DOHH2 (cell line): Measurements from ENCODE around the gene HEXA.

Experiments
- H3F3A ChIP-seq: fragments of 200-600 bp; sonication (generic), shearing (Covaris generic); 2 replicates; pipeline ENCODE4 v1.6.0; 2016; ENCODE audit warnings: antibody characterized with exemption, mild to moderate bottlenecking; ENCODE audit not compliant: control insufficient read depth, insufficient read depth
- H3K27ac ChIP-seq: fragments of 200-600 bp; sonication (generic); 2 replicates; pipeline ENCODE4 v1.5.1; 2014; ENCODE audit warnings: low read depth, mild to moderate bottlenecking, low read length, moderate library complexity
- H3K27me3 ChIP-seq: fragments of 200-600 bp; sonication (generic); 2 replicates; pipeline ENCODE4 v1.6.1; 2014; ENCODE audit warnings: mild to moderate bottlenecking, low read length, mixed read lengths; ENCODE audit not compliant: control insufficient read depth
- H3K36me3 ChIP-seq: fragments of 200-600 bp; sonication (generic); 2 replicates; pipeline ENCODE4 v1.6.1; 2014; ENCODE audit warnings: mild to moderate bottlenecking, low read length, moderate library complexity, mixed read lengths; ENCODE audit not compliant: control insufficient read depth
- H3K4me1 ChIP-seq: fragments of 200-600 bp; sonication (generic); 2 replicates; pipeline ENCODE4 v1.6.1; 2014; ENCODE audit warnings: mild to moderate bottlenecking, low read length, mixed read lengths; ENCODE audit not compliant: control insufficient read depth
- H3K4me2 ChIP-seq: fragments of 200-600 bp; sonication (generic); 2 replicates; pipeline ENCODE4 v1.6.0; 2014; ENCODE audit warnings: mild to moderate bottlenecking, low read length, moderate library complexity
- H3K4me3 ChIP-seq: fragments of 200-600 bp; sonication (generic); 2 replicates; pipeline ENCODE4 v1.5.1; 2014; ENCODE audit warnings: mild to moderate bottlenecking, low read length, mixed read lengths
- H3K79me2 ChIP-seq: fragments of 200-600 bp; sonication (generic); 2 replicates; pipeline ENCODE4 v1.6.1; 2014; ENCODE audit warnings: mild to moderate bottlenecking, low read length, mixed read lengths; ENCODE audit not compliant: control insufficient read depth
- H3K9me2 ChIP-seq: fragments of 200-600 bp; sonication (generic); replicated peaks from 2 replicates; pipeline ENCODE4 v1.6.1; 2014; ENCODE audit warnings: mild to moderate bottlenecking, low read length, mixed read lengths; ENCODE audit not compliant: control insufficient read depth
- H3K9me3 ChIP-seq: fragments of 200-600 bp; sonication (generic); 2 replicates; pipeline ENCODE4 v1.6.1; 2014; ENCODE audit warnings: antibody characterized with exemption, low read length, mixed read lengths; ENCODE audit not compliant: control insufficient read depth, insufficient read depth
- H4K20me1 ChIP-seq: fragments of 200-600 bp; sonication (generic); 2 replicates; pipeline ENCODE4 v1.6.0; 2014; ENCODE audit warnings: low read depth, mild to moderate bottlenecking, antibody characterized with exemption, low read length, moderate library complexity; ENCODE audit not compliant: control insufficient read depth, insufficient read depth
- EZH2phosphoT487 ChIP-seq: fragments of 200-600 bp; sonication (generic); IDR thresholded peaks from 2 replicates; pipeline ENCODE4 v1.6.1; 2017; ENCODE audit warnings: borderline replicate concordance, mild to moderate bottlenecking, antibody characterized with exemption, low read length, moderate library complexity, mixed read lengths
- TF ChIP-seq, protein P1 (sequence below): fragments of 200-600 bp; sonication (generic); IDR thresholded peaks from one replicate; pipeline ENCODE4 v1.5.1; 2014; ENCODE audit warnings: antibody characterized with exemption, mild to moderate bottlenecking, low read depth, low read length; ENCODE audit not compliant: poor library complexity, severe bottlenecking

The HEXA gene

DNA sequence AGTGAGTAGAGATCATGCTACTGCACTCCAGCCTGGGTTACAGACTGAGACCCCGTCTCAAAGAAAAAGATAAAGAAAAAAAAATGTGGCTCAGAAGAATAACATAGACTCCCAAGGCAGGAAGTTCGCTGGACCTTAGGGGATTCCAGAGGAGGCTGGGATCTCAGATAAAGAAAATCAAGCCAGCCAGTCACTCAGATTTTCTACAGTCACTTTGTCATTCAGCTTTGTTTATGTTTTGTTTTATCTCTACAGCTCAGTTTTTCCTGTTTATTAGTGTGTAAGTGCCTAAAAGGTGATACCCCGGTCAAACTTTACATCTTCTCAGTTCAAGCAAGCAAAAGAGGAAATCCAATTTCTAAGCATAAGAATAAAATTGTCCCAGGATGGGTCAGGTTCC is 28.5 kb upstream of the HEXA start:
- Histone ChIP-seq H3K4me1 (no peaks in the 10 kb centered on the region), H3K9me2 (no peaks in the 10 kb centered on the region), H3K27me3 (peaks cover 34% of the 10 kb centered on the region), H3K79me2 (no peaks in the 10 kb centered on the region), H3F3A (no peaks in the 10 kb centered on the region), H3K9me3 (no peaks in the 10 kb centered on the region), H3K4me3 (no peak overlapping the region), H3K4me2 (no peak overlapping the region), H3K36me3 (no peaks in the 10 kb centered on the region), H4K20me1 (no peaks in the 10 kb centered on the region), H3K27ac (no peak overlapping the region)
- TF ChIP-seq EZH2phosphoT487: no peak
- TF ChIP-seq, protein P1, sequence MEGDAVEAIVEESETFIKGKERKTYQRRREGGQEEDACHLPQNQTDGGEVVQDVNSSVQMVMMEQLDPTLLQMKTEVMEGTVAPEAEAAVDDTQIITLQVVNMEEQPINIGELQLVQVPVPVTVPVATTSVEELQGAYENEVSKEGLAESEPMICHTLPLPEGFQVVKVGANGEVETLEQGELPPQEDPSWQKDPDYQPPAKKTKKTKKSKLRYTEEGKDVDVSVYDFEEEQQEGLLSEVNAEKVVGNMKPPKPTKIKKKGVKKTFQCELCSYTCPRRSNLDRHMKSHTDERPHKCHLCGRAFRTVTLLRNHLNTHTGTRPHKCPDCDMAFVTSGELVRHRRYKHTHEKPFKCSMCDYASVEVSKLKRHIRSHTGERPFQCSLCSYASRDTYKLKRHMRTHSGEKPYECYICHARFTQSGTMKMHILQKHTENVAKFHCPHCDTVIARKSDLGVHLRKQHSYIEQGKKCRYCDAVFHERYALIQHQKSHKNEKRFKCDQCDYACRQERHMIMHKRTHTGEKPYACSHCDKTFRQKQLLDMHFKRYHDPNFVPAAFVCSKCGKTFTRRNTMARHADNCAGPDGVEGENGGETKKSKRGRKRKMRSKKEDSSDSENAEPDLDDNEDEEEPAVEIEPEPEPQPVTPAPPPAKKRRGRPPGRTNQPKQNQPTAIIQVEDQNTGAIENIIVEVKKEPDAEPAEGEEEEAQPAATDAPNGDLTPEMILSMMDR: no peak

DNA sequence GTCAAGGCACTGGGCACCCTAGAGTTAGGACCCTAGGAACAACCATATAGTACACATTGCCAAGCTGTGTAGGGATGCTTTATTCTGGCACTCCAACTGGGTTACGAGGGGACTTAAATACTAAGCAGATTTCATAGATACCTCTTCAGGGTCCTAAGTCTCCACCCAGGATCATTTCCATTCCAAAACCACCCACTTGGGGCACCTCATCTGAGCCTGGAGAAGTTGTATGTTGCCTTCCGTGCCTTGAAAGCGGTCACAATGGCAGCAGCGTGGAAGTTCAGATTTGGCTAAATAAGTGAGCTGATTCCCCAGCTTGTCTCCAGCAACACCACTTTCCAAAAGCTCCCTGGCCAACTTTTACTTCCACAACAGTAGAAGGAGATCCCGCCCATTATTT is 26.9 kb upstream of the HEXA start:
- TF ChIP-seq, protein P1: no peak
- TF ChIP-seq EZH2phosphoT487: no peak
- H3K27me3 ChIP-seq: peaks cover 32% of the 10 kb centered on the region
- no peaks in the 10 kb centered on the region for H3K36me3 ChIP-seq
- no peaks in the 10 kb centered on the region for H3K4me1 ChIP-seq
- no peak overlapping the region for H3K4me3 ChIP-seq
- H3K4me2 ChIP-seq: no peak overlapping the region
- H3K79me2 ChIP-seq: no peaks in the 10 kb centered on the region
- H3K27ac ChIP-seq: no peak overlapping the region
- H3K9me3 ChIP-seq: no peaks in the 10 kb centered on the region
- no peaks in the 10 kb centered on the region for H3K9me2 ChIP-seq
- no peaks in the 10 kb centered on the region for H3F3A ChIP-seq
- H4K20me1 ChIP-seq: no peaks in the 10 kb centered on the region

DNA sequence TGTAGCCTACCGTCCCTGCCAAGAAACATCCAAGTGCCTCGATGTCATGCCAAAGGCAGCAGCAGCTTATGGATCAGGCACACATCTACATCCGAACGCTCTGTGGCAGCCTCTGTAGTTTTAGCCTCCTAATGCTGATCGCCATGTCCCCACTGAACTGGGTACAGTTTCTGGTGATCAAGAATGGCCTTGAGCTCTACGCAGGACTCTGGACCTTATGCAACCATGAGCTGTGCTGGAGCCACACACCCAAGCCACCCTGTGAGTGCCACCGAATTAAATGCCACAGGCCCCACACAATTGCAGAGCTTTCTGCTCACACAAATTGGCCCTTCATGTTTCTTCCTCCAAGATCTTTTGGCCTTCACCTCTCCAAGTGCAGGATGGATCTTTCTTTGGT is 22.8 kb upstream of the HEXA start:
- TF ChIP-seq EZH2phosphoT487: no peak
- TF ChIP-seq, protein P1: no peak

More for the DNA sequence above, 22.8 kb upstream of the HEXA start:
- peaks cover 10% of the 10 kb centered on the region; the same call in 1 of the 2 replicates for H3K27me3 ChIP-seq
- H3K9me3 ChIP-seq: no peaks in the 10 kb centered on the region
- H3F3A ChIP-seq: no peaks in the 10 kb centered on the region
- H3K79me2 ChIP-seq: no peaks in the 10 kb centered on the region
- H3K4me1 ChIP-seq: no peaks in the 10 kb centered on the region
- H3K9me2 ChIP-seq: no peaks in the 10 kb centered on the region
- no peak overlapping the region for H3K4me2 ChIP-seq
- H3K36me3 ChIP-seq: no peaks in the 10 kb centered on the region
- H3K4me3 ChIP-seq: no peak overlapping the region
- H3K27ac ChIP-seq: no peak overlapping the region
- no peaks in the 10 kb centered on the region for H4K20me1 ChIP-seq
